ENCODE data around the gene NLRC3.

NLRC3 gene

DNA sequence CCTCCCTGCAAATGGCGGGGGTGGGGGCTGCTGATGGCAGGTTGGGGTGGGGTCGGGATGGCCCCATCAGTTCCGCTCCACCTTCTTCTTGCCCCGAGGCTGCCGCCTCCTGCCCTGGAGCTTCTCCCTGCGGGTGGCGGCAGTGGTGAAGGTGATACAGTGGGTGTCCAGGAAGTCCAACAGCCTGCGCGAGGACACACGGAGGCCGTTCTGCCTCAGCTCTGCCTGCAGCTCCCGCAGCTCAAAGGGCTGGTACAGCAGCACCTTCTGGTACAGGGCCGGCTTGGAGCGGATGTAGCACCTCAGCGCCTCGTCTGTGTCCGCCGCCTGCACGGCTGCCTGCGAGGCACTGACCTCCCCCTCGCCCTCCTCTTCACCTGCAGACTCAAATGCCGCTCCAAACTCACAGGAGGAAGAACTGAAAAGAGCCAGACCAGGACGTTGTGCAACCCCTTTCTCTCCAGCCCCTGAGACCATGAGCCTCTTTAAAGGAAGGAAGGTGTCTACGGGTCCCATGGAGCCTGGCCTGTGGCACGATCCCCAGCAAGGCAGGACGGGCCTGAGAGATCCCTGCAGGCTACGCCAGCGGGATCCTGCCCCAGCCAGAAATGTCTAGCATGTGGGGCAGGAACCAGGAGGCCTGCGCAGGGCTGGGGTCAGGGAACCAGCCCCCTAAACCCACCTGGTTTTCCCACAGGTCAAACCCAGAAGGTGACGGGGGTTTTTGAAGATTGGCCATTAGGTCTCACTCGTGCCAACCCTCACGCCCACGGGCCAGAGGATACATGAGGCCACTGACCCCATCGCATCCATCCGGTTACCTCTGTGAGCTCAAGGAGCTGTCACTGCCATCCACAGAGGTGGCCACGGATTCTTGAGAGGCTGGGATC, 5.3 kb upstream of the NLRC3 start:
- TF ChIP-seq, protein P1, sequence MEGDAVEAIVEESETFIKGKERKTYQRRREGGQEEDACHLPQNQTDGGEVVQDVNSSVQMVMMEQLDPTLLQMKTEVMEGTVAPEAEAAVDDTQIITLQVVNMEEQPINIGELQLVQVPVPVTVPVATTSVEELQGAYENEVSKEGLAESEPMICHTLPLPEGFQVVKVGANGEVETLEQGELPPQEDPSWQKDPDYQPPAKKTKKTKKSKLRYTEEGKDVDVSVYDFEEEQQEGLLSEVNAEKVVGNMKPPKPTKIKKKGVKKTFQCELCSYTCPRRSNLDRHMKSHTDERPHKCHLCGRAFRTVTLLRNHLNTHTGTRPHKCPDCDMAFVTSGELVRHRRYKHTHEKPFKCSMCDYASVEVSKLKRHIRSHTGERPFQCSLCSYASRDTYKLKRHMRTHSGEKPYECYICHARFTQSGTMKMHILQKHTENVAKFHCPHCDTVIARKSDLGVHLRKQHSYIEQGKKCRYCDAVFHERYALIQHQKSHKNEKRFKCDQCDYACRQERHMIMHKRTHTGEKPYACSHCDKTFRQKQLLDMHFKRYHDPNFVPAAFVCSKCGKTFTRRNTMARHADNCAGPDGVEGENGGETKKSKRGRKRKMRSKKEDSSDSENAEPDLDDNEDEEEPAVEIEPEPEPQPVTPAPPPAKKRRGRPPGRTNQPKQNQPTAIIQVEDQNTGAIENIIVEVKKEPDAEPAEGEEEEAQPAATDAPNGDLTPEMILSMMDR (IDR thresholded peaks at IDR 0.05), result no peak

DNA sequence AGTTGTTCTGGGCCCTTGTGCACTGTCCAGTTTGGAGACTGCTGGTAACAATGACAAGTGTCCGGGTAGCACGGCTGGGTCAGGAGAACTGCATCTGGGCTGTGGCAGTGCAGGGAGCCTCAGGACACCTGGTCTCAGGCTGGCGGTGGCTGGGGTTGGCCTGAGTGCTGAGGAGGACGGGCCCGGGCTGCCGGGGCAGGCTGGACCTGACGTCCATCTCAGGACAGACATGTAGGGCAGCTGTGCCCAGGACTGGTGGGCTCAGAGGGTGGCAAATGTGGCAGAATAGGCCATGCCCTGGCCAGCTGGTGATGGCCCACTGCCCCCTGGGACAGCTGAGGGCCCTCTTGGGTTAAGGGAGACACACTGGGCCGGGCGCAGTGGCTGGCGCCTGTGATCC, 4.2 kb upstream of the NLRC3 start:
- TF ChIP-seq, protein P1 (IDR thresholded peaks at IDR 0.05), result no peak

DNA sequence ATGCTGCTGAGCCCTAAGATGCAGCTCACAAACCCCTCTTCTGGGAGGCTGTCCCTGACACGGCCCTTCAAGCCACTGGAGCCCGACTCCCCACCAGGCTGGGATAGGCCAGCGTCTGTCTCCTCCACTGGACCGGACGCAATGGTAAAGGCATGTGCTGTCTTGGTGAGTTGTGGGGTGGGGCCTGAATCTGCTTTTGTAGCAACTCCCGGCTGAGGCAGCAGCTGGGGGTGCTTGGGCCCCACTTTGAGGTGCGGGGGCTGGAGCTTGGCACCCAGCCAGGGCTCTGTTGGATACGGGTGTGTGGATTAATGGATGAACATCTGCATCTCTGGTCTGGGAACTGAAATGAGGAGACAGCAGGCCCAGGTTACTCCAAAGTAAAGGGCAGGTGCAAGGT, 3.5 kb upstream of the NLRC3 start:
- TF ChIP-seq, protein P1 (IDR thresholded peaks at IDR 0.05), result no peak

DNA sequence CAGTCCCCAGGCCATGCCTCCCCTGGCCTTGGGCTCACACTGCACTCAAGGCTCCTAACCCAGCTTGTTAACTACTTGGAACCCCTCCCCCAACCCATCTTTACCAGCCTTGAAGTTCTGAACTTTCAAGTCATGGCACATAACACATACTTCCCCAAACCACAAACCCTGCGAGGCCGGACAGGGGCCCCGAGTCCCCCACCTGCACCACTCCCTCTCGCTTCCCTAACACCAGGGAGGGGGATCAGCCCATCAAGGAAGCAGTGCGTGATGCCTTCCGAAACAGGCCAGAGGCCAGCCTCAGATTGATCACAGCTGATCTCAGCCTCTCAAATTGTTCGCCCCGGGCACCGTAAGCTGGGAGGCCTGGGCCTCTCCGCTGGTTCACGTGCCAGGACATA, 3.0 kb upstream of the NLRC3 start:
- TF ChIP-seq, protein P1 (IDR thresholded peaks at IDR 0.05), result no peak

DNA sequence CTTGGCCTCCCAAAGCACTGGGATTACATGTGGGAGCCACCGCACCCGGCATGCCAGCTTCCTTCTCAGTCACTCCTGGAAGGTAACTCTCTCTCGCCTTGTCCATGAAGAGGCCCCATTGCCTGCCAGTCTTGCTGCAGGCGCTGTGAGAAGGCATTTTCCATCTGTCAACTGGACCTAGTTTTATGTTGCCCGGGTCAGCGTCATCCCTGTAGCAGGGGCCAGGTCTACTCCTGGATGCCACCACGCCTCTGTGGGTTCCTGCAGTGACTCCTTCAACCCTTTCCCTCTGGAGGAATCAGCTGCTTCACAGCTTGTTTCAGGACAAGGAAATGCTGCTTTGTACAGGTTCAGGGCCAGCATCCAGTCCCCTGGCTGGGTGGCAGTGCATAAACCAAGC, 2.6 kb upstream of the NLRC3 start:
- TF ChIP-seq, protein P1 (IDR thresholded peaks at IDR 0.05), result no peak

DNA sequence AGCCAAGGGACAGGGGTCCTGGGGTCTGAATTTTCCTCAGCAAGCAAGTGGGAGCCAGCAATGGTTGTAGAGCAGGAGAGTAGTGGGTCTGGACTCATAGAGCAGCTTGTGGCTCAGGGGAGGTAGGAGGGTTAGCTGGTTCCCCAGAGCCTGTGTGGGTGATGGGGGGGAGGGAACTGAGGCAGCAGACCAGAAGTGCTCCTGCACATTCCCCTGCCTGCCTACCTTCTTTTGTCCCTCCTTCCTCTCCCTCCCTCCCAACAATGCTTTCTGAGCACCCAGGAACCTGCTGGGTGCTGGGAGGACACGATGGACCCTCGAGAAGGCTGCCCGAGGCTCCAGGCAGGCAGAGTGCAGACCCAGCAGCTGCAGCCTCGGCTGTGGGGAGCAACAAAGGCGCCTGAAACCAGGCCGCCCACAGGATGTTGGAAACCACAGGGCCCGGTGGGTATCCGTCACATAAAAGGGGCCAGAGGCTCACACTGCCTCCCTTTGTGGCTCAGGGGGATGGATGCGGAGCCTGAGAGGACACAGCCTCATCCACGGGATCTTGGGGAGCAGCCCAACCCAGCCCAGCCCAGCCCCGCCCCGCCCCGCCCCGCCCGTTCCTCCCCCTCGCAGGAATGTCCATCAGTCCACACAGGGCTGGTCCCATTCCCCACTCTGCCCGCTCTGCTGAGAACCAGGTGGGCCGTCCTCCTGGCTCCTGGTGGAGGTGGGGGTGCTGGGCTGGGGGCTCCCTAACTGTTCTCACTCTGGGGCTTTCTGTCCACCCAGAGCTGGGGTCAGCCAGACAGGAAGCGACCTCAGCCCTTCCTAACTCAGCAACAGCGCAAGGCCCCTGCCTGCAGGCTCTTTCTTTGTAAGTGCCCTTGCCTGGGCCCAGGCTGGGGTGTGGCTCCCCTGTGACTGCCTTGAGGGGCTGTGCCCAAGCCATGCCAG, 1.7 kb upstream of the NLRC3 start:
- TF ChIP-seq, protein P1 (IDR thresholded peaks at IDR 0.05), result no peak

DNA sequence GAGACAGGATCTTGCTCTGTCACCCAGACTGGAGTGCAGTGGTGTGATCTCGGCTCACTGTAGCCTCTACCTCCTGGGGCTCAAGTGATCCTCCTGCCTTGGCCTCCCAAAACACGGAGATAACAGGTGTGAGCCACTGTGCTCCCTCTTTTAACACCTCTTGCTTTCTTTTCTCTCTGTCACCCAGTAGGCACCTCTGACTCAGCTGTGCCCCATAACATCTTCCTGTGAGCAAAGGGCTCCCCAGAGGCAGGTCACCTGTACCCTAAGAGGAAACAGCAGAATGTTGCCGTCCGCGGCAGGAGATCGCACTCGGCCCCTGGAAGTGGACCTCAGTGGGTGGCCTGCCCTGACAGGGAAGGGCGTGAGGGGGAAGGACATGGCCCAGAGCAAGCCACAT, 918 bp upstream of the NLRC3 start:
- TF ChIP-seq, protein P1 (IDR thresholded peaks at IDR 0.05), result no peak
